Muscle layer of duodenum (tissue), 2 donors: Measurements from ENCODE around the gene EIF4G1.

Experiments used
- H3K27ac ChIP-seq: one replicate; pipeline ENCODE4 v1.7.0; 2013; ENCODE audit warnings: mild to moderate bottlenecking, low read length
- H3K27me3 ChIP-seq: one replicate; pipeline ENCODE4 v1.7.0; 2013; ENCODE audit warnings: low read depth, mild to moderate bottlenecking, control low read depth, low read length
- H3K36me3 ChIP-seq, 2 donors: one replicate each; pipeline ENCODE4 v1.7.0; 2013; ENCODE audit warnings: low read length in 2 of 2, control low read depth in 1 of 2, mild to moderate bottlenecking in 1 of 2; ENCODE audit not compliant: insufficient read depth in 2 of 2, control insufficient read depth in 1 of 2
- H3K4me1 ChIP-seq, 2 donors: one replicate each; pipeline ENCODE4 v1.7.0; 2013; ENCODE audit warnings: low read length in 2 of 2, mild to moderate bottlenecking in 2 of 2, control low read depth in 1 of 2, moderate library complexity in 1 of 2; ENCODE audit not compliant: insufficient read depth in 2 of 2, control insufficient read depth in 1 of 2
- H3K4me3 ChIP-seq, 2 donors: one replicate each; pipeline ENCODE4 v1.7.0; 2013; ENCODE audit warnings: low read length in 2 of 2, low read depth in 1 of 2, mild to moderate bottlenecking in 1 of 2
- H3K9me3 ChIP-seq, 2 donors: one replicate each; pipeline ENCODE4 v1.7.0; 2013; ENCODE audit warnings: low read length in 2 of 2, control low read depth in 1 of 2, mild to moderate bottlenecking in 1 of 2; ENCODE audit not compliant: control insufficient read depth in 1 of 2
- donor health status: healthy.

EIF4G1 gene

GRCh38 chr3:184323696-184324095 is 9.3 kb downstream of the EIF4G1 start:
- Histone ChIP-seq H3K27ac (peak overlapping the region; percentile 31), H3K27me3 (no peaks in the 10 kb centered on the region), H3K36me3 (peaks cover 86 to 88% of the 10 kb centered on the region in 2 donors)

GRCh38 chr3:184325269-184325668 is 10.9 kb downstream of the EIF4G1 start:
- Histone ChIP-seq H3K27ac (no peak overlapping the region), H3K4me3 (no peak overlapping the region), H3K36me3 (peaks cover 98 to 99% of the 10 kb centered on the region in 2 donors), H3K9me3 (no peaks in the 10 kb centered on the region), H3K4me1 (peaks cover 5 to 21% of the 10 kb centered on the region in 2 donors), H3K27me3 (no peaks in the 10 kb centered on the region)

More at GRCh38 chr3:184323696-184324095, 9.3 kb downstream of the EIF4G1 start:
- H3K9me3 ChIP-seq = no peaks in the 10 kb centered on the region
- H3K4me3 ChIP-seq = no peak overlapping the region
- H3K4me1 ChIP-seq = peaks cover 18 to 35% of the 10 kb centered on the region in 2 donors

GRCh38 chr3:184325715-184326369 is 11.4 kb downstream of the EIF4G1 start:
- Histone ChIP-seq H3K4me3 (no peak overlapping the region), H3K9me3 (no peaks in the 10 kb centered on the region), H3K27ac (no peak overlapping the region), H3K36me3 (peaks cover 94 to 97% of the 10 kb centered on the region in 2 donors), H3K27me3 (no peaks in the 10 kb centered on the region), H3K4me1 (peaks cover 0 to 15% of the 10 kb centered on the region in 2 donors)

GRCh38 chr3:184327171-184327570 is 12.8 kb downstream of the EIF4G1 start:
- Histone ChIP-seq H3K27me3 (no peaks in the 10 kb centered on the region), H3K36me3 (peaks cover 94 to 97% of the 10 kb centered on the region in 2 donors), H3K27ac (no peak overlapping the region), H3K4me1 (peaks cover 0 to 2% of the 10 kb centered on the region in 2 donors), H3K4me3 (no peak overlapping the region), H3K9me3 (no peaks in the 10 kb centered on the region)

GRCh38 chr3:184328516-184328915 is 14.1 kb downstream of the EIF4G1 start:
- no peaks in the 10 kb centered on the region for H3K9me3 ChIP-seq
- no peak overlapping the region for H3K27ac ChIP-seq
- no peak overlapping the region for H3K4me3 ChIP-seq
- peaks cover 94 to 97% of the 10 kb centered on the region in 2 donors for H3K36me3 ChIP-seq
- H3K4me1 ChIP-seq = no peaks in the 10 kb centered on the region
- H3K27me3 ChIP-seq = no peaks in the 10 kb centered on the region

DNA sequence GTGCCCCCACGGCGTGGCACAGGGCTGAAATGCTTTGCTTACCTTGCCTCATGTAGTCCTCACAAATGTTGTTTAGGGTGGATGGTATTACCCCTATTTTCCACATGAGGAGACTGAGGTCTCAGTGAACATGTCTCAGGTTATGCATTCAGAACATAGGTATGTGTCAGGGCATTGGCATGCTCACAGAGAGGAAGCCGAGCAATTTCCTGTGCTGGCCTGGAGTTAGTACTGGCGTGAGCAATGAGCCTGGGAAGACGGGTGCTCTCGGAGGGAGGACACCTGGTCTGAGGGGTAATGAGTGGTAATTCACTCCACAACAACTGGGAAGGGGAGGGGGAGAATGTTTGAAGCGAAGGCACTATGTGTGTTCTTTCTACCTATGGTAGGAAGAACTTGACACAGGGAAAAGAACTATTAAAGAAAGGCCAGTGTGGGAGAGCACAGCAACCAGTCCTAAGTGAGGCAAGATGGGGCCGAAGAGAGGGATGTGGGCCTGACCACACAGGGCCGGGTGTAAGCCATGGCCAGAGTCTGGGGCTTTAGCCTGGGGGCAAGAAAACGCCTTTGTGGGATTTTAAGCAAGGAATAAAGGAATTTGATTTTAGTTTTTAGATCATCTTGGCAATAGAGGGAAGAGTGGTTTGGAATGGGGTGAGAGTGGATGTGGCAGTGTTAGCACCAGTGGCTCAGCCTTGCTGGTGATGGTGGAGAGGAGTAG is 18.1 kb downstream of the EIF4G1 start:
- Histone ChIP-seq H3K4me1 (peaks cover 9 to 14% of the 10 kb centered on the region in 2 donors), H3K27ac (peak overlapping the region; percentile 40), H3K4me3 (no peak overlapping the region), H3K27me3 (no peaks in the 10 kb centered on the region), H3K9me3 (no peaks in the 10 kb centered on the region), H3K36me3 (peaks cover 67 to 77% of the 10 kb centered on the region in 2 donors)

DNA sequence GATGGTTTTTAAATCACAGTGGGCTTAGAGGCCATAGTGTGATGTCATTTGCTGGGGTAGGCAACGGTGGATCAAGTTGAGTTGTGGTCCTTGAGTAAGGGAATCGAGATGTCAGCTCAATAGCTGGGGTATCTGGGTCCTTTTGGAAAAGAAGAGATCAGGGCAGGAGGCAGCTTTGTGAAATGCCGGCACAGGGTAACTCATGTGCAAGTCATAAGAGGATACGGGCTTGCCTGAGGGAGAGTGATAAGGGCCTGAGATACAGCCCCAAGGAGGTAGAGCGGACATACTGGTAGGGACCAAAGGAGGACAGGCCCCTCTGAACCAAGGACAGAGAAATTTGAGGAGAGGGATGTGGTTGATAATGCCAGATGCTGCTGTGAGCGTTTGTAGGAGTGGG is 18.8 kb downstream of the EIF4G1 start:
- H3K36me3 ChIP-seq = peaks cover 60 to 70% of the 10 kb centered on the region in 2 donors
- no peak overlapping the region for H3K4me3 ChIP-seq
- H3K4me1 ChIP-seq = peaks cover 9 to 21% of the 10 kb centered on the region in 2 donors
- no peaks in the 10 kb centered on the region for H3K27me3 ChIP-seq
- H3K27ac ChIP-seq = peak overlapping the region; percentile 40
- H3K9me3 ChIP-seq = no peaks in the 10 kb centered on the region

DNA sequence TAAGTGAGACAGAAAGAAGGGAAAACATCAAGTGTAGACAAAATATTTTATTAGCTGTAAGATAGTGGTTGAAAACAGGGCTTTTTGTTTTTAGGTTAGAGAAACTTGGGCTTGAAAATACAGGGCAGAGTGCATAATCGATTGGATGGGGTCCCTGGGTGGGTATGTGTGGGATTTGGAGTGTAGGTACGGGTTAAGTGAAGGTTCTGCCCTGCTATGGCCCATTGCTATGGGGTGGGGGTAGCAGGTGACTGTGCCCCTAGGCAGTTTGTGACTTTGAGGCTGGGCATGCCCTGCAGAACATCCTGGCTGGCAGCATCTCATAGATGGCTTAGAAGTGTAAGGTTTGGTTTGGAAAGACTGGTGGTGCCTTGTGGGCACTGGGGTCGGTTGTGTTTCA is 19.3 kb downstream of the EIF4G1 start:
- Histone ChIP-seq H3K9me3 (no peaks in the 10 kb centered on the region), H3K36me3 (peaks cover 55 to 65% of the 10 kb centered on the region in 2 donors), H3K4me3 (no peak overlapping the region), H3K4me1 (peaks cover 9 to 26% of the 10 kb centered on the region in 2 donors), H3K27me3 (no peaks in the 10 kb centered on the region), H3K27ac (peak overlapping the region; percentile 39)

GRCh38 chr3:184334470-184335158 is 20.2 kb downstream of the EIF4G1 start:
- Histone ChIP-seq H3K4me3 (no peak overlapping the region), H3K4me1 (peaks cover 9 to 34% of the 10 kb centered on the region in 2 donors), H3K27ac (peak overlapping the region; percentile 39), H3K27me3 (no peaks in the 10 kb centered on the region), H3K36me3 (peaks cover 48 to 56% of the 10 kb centered on the region in 2 donors), H3K9me3 (no peaks in the 10 kb centered on the region)

- Histone ChIP-seq H3K27ac (peak overlapping the region; percentile 91), H3K27me3 (no peaks in the 10 kb centered on the region), H3K4me1 (peaks cover 9 to 38% of the 10 kb centered on the region in 2 donors), H3K9me3 (no peaks in the 10 kb centered on the region), H3K4me3 (peak overlapping the region; percentile 34 to 67), H3K36me3 (peaks cover 41 to 50% of the 10 kb centered on the region in 2 donors)
Observed at GRCh38 chr3:184335291-184335660, 20.9 kb downstream of the EIF4G1 start.
